DMS153 (cell line): ENCODE results near the gene TSGA10.
A peak's percentile ranks its signal among the peaks of the same experiment; 100 is the strongest.
"Not testable (repeated sequence)": the region's sequence is repeated elsewhere in the genome, so short reads cannot be mapped to it uniquely, and the experiment has no call there.

Experiments used
- DNase-seq: peaks from one replicate; lab custom pipeline; 2025; lab: John Stamatoyannopoulos, UW

The TSGA10 gene

GRCh38 chr2:99072551-99072950 lies 82.2 kb downstream of the TSGA10 start:
- peak; percentile 75 for DNase-seq

- no peak for DNase-seq
Observed at GRCh38 chr2:99067871-99068625, 86.7 kb downstream of the TSGA10 start.

DNA sequence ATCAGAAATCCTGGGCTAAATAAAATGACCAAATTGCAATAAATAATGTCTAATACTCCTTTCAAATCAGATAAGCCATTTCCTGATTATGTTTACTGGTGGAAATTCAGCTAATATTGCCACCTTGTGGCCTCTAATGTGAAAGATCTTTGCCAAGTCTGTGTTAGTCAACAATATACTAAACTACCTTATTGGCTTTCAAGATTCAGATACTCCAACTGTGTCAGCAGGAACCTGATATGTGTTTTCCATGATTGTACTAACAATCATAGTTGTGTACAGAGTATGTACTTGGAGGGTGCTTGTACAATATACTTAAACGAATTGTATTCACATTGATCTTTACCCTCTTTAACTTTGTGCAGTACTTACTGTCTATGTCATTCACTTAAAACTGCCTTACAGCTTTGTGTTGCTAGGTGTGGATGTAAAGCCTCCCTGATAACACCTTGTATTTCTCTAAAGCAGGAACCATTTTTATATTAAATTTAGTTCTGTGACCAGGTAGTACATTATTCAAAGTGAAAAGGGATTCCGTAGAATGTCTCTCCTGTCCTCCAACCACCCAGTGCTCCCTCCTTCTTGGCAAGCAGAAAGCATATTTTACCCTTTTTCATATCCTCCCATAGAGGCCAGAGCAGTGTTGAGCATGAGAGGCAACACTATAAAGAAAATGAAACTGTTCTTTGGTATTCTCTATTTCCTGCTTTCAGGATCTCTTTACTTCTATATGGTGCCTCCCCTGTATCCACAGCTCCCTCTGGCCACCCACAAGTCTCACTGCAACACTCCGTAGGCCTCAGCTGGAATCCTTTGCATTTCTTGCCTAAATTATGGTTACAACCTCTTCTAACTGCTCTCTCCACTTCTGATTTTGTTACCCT lies 88.4 kb downstream of the TSGA10 start:
- DNase-seq: peak; percentile 82

GRCh38 chr2:99049187-99049586 lies 105.6 kb downstream of the TSGA10 start:
- not testable (repeated sequence) for DNase-seq

DNA sequence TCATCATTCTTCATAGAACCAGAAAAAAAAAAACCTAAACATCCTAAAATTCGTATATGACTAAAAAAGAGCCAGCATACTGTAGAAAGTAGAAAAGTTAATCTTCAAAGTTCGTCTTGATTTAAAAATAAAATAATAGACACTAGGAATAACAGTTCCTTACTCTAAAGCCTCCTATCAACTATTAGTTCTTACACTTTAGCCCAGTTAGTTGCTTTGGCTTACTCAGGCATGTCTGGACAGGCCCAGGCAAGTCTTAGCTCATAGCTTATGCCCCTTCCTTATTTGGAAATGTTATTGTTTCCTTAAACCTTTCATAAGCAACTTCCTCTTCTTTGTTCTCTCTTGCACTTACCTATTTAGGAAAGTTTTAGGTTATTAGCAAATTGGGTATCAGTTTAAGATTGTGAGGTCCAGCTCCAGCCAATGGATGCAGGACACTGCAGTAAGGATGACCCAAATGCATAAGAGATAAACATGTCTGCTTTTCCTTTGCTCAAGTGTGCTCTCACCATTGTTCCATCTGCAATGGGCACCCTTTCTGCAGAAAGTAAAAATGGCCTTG lies 113.9 kb downstream of the TSGA10 start:
- DNase-seq: not testable (repeated sequence)

DNA sequence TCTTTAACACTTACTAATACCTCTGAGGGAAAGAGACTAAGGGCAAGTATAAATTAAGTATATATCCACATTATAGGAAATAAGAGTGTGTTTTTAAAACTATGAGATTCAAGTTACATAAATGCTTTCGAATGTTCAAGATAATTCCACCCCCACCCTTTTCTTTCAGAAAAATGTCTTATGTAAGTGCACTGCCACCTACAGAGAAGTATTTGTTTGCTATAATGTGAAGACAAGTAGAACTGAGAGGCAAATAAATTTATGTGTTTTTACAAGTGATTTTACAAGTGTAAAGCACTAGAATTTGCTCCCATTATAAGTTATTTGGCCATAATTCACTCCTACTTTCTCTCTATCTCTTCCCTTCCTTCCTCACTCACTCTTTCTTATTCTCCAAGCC lies 118.8 kb downstream of the TSGA10 start:
- no peak for DNase-seq

GRCh38 chr2:99032786-99033185 lies 122.0 kb downstream of the TSGA10 start:
- no peak for DNase-seq

- DNase-seq: no peak
Observed at GRCh38 chr2:99032001-99032400, 122.7 kb downstream of the TSGA10 start.

DNA sequence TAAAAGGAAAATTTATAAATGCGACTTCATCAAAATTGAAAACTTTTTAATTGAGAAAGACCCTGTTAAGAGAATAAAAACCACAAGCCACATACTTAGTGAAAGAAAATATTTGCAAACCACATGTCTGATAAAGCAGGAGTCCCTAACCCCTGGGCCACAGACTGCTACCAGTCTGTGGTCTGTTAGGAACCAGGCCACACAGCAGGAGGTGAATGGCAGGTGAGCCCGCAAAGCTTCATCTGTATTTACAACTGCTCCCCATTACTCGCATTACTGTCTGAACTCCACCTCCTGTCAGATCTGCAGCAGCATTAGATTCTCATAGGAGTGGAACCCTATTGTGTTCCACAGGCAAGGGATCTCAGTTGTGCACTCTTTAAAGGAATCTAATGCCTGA lies 123.3 kb downstream of the TSGA10 start:
- no peak for DNase-seq

GRCh38 chr2:99028558-99028957 lies 126.2 kb downstream of the TSGA10 start:
- DNase-seq: no peak

- DNase-seq: no peak
Observed at GRCh38 chr2:99027856-99028255, 126.9 kb downstream of the TSGA10 start.

DNA sequence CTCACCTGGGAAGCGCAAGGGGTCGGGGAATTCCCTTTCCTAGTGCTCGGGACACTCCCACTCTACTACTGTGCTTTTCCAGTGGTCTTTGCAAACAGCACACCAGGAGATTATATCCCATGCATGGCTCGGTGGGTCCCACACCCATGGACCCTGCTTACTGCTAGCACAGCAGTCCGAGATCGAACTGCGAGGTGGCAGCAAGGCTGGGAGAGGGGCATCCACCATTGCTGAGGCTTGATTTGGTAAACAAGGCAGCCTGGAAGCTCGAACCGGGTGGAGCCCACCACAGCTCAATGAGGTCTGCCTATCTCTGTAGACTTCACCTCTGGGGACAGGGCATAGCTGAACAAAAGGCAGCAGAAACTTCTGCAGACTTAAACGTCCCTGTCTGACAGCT lies 154.0 kb downstream of the TSGA10 start:
- DNase-seq: no peak

- DNase-seq: not testable (repeated sequence)
Observed at GRCh38 chr2:98988695-98989094, 166.0 kb downstream of the TSGA10 start.

DNA sequence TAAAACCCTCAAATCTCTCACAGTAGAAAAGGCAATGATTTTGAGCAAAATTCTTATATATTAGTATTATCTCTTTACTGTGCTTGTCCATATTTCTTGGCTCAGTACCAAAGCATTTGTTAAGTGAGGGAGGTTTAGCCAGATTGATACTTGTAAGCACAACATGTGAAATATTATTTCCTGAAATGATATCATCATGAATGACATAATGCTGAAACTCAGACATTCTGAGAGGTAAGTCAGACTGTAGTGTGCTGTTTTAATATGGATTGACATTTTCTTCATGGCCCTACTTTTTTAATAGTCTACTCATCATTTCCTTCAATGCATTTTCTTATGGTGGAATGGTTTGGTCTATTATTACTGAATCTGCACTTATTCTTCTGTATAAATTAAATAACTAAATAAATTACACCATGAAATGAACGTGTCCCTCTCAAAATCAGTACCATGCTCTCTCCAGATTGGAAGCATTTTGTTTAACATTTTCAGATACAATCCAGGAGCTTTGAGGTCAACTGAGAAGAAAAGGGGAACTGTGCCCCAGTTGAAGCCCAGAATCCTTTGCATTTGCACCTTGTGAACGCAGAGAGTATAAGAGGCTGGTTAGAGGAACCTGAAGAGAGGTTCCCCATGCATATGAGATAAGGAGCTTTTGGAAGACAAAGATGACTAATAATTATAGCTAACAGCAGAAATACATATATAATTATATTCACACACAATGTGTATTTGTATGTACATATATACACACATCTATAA lies 168.7 kb downstream of the TSGA10 start:
- no peak for DNase-seq

DNA sequence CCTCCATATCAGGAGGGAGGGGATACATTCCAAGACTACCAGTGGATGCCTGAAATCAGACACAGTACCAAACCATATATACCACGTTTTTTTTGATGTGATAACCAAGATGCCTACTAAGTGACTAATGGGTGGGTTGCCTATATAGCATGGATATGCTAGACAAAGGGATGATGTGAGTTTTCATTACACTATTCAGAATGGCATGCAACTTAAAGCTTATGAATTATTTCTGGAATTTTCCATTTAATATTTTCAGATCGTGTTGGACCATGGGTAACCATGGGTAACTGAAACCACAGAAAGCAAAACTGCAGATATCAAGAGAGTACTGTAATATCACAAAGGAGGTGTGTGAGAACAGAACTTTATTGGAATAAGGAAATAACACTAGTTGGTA lies 179.1 kb downstream of the TSGA10 start:
- no peak for DNase-seq

GRCh38 chr2:98972582-98973167 lies 182.1 kb downstream of the TSGA10 start:
- no peak for DNase-seq

DNA sequence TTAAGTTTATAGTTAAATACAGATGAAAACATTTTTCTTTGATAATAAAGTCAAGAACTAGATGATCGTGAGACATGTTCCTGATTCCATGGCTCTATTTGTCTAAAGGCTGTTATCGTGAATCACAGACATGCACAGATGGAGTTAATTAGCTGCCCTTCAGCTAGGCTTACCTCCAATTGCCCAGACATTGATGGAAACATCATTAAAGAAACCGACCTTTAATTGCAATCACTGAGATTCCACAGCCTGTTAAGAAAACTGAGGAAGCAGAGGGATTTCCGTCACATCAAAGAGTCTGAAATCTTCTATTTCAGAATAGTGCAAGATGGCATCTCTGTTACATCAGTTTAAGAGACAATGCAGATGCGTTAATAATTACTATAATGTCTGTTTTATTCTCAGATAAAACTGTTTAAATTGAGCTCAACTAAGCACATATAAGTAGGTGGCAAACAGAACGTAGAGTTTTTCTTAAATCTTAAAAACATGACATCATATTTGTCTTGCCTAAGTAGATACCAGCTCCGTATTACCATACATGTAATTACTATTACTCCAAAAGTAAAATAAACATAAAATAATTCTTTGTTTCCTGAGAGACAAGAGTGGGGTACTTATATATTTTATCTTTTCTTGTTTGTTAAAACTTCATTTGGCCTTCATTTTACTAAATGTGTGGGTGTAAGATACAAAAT lies 194.8 kb downstream of the TSGA10 start:
- no peak for DNase-seq

DNA sequence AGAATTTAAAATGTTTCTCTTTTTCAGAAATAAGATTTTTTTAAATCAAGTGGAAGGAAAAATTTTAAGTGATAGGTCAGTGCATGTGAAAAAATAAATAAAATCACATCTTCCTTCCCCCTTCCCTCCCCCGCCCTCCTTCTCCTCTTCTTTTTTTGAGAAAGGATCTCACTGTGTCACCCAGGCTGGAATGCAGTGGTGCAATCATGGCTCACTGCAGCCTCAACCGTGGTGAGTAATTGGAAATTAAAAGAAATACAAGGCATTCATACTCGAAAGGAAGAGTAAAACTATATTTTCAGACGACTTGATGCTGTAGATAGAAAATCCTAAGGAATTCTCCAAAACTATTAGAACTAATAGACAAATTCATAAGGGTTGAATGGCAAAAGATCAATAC lies 201.8 kb downstream of the TSGA10 start:
- DNase-seq: no peak

GRCh38 chr2:98948956-98949739 lies 205.6 kb downstream of the TSGA10 start:
- no peak for DNase-seq

DNA sequence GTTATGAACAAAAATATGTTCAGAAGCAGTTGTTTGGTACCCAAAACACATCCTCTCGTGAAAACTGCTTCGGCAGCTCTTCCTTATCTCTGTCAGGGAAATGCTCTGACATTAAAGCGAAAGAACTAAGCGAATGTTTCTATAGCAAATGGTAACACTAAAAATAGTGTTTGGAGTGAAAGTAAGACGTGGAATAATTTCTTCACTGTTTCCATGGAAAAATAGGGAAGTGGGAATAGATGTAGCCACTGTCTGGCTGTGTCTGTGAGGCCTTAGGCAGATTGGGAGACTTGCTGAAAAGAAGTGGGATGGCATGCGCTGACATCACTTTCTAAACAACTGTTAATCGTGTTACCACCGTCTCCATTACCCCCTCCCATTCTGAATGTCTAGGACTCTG lies 207.2 kb downstream of the TSGA10 start:
- DNase-seq: no peak
